Measurements from ENCODE around the gene PCDHGB4.
"Not testable (repeated sequence)": the region's sequence is repeated elsewhere in the genome, so short reads cannot be mapped to it uniquely, and the experiment has no call there.

PCDHGB4 gene

DNA sequence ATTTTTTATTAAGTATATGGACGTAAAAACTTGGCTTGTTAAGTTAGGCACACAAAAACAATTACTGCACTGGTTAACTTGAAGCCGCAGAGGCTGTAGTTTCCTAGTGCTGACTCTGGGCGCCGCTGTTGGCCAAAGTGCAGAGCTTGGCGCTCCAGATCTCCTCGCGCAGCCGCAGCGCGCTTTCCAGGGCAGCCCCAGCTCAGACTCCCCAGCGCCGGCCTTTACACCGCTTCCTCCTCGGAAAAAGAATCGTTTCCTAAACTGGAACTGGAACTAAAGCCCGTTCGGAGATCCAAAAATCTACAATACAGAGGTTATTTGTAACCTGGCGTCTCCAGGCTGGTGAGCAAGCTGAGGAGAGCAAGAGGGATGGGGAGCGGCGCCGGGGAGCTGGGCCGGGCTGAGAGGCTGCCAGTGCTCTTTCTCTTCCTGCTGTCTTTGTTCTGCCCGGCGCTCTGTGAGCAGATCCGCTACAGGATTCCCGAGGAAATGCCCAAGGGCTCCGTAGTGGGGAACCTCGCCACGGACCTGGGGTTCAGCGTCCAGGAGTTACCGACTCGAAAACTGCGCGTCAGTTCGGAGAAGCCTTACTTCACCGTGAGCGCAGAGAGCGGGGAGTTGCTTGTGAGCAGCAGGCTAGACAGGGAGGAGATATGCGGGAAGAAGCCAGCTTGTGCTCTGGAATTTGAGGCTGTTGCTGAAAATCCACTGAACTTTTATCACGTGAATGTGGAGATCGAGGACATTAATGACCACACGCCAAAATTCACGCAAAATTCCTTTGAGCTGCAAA lies 10.5 kb downstream of the PCDHGB4 start, which contains the start of gene PCDHGB5:
Gene PCDHGB5, plus strand, starts transcription at position 192 of the 796 bp plus-strand sequence. Its CDS starts 181 bp downstream, at position 373.
- H3K36me3 ChIP-seq (ENCODE audit: control insufficient read depth in 5 of 5, insufficient read depth in 5 of 5, low read length in 5 of 5) = not testable (repeated sequence)
- H3K27me3 ChIP-seq (ENCODE audit: control insufficient read depth in 5 of 5, insufficient read depth in 4 of 5, low read length in 5 of 5) = peaks cover 0 to 14% (median 6%) of the 10 kb centered on the region in 5 donors

DNA sequence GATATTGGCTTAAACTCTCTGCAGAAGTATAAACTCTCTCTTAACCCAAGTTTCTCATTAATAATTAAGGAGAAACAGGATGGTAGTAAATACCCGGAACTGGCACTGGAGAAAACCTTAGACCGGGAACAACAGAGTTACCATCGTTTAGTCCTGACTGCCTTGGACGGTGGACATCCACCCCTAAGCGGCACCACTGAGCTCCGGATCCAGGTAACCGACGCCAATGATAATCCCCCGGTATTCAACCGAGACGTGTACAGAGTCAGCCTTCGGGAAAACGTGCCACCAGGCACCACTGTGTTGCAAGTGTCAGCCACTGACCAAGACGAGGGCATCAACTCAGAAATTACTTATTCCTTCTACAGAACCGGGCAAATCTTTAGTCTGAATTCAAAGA lies 11.1 kb downstream of the PCDHGB4 start:
- H3K36me3 ChIP-seq (ENCODE audit: control insufficient read depth in 5 of 5, insufficient read depth in 5 of 5, low read length in 5 of 5) = no peaks in the 10 kb centered on the region
- H3K4me3 ChIP-seq (ENCODE audit: low read depth in 1 of 5, low read length in 5 of 5) = peak overlapping the region; percentile 39 to 60 (median 45)
- H3K9me3 ChIP-seq (ENCODE audit: control insufficient read depth in 5 of 5, low read length in 5 of 5) = peaks cover 27 to 70% (median 53%) of the 10 kb centered on the region in 5 donors
- H3K27me3 ChIP-seq (ENCODE audit: control insufficient read depth in 5 of 5, insufficient read depth in 4 of 5, low read length in 5 of 5) = peaks cover 0 to 10% (median 5%) of the 10 kb centered on the region in 5 donors
- no peak overlapping the region for H3K27ac ChIP-seq (ENCODE audit: low read depth, low read length)
- no peak overlapping the region for H3K9ac ChIP-seq (ENCODE audit: low read length in 5 of 5)
- H3K4me1 ChIP-seq (ENCODE audit: control insufficient read depth in 5 of 5, insufficient read depth in 5 of 5, low read length in 5 of 5) = peaks cover 0 to 10% (median 6%) of the 10 kb centered on the region in 5 donors

More for the DNA sequence above, 10.5 kb downstream of the PCDHGB4 start, which contains the start of gene PCDHGB5:
- Histone ChIP-seq H3K9me3 (ENCODE audit: control insufficient read depth in 5 of 5, low read length in 5 of 5) (peaks cover 26 to 70% (median 53%) of the 10 kb centered on the region in 5 donors), H3K4me3 (ENCODE audit: low read depth in 1 of 5, low read length in 5 of 5) (peak within 1 kb of the TSS; percentile 40 to 60 (median 55)), H3K4me1 (ENCODE audit: control insufficient read depth in 5 of 5, insufficient read depth in 5 of 5, low read length in 5 of 5) (peaks cover 0 to 10% (median 2%) of the 10 kb centered on the region in 5 donors)
- H3K27ac ChIP-seq (ENCODE audit: low read depth, low read length); H3K9ac ChIP-seq (ENCODE audit: low read length in 5 of 5): not testable (repeated sequence)

DNA sequence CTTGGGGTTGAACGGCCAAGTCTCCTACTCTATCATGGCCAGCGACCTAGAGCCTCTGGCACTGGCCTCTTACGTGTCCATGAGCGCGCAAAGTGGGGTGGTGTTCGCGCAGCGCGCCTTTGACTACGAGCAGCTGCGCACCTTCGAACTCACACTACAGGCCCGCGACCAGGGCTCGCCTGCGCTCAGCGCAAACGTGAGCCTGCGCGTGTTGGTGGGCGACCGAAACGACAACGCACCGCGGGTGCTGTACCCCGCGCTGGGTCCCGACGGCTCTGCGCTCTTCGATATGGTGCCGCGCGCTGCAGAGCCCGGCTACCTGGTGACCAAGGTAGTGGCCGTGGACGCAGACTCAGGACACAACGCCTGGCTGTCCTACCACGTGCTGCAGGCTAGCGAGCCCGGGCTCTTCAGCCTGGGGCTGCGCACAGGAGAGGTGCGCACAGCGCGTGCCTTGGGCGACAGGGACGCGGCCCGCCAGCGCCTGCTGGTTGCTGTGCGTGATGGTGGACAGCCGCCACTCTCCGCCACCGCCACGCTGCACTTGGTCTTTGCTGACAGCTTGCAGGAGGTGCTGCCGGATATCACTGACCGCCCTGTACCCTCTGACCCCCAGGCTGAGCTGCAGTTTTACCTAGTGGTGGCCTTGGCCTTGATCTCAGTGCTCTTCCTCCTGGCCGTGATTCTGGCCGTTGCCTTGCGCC lies 12.2 kb downstream of the PCDHGB4 start:
- Histone ChIP-seq H3K27ac (ENCODE audit: low read depth, low read length) (no peak overlapping the region), H3K9me3 (ENCODE audit: control insufficient read depth in 5 of 5, low read length in 5 of 5) (peaks cover 29 to 70% (median 54%) of the 10 kb centered on the region in 5 donors), H3K9ac (ENCODE audit: low read length in 5 of 5) (no peak overlapping the region), H3K27me3 (ENCODE audit: control insufficient read depth in 5 of 5, insufficient read depth in 4 of 5, low read length in 5 of 5) (peaks cover 0 to 7% (median 6%) of the 10 kb centered on the region in 5 donors), H3K36me3 (ENCODE audit: control insufficient read depth in 5 of 5, insufficient read depth in 5 of 5, low read length in 5 of 5) (no peaks in the 10 kb centered on the region), H3K4me3 (ENCODE audit: low read depth in 1 of 5, low read length in 5 of 5) (peak overlapping the region in 4 of 5 donors; percentile 32 to 60 (median 42)), H3K4me1 (ENCODE audit: control insufficient read depth in 5 of 5, insufficient read depth in 5 of 5, low read length in 5 of 5) (peaks cover 0 to 10% (median 6%) of the 10 kb centered on the region in 5 donors)

DNA sequence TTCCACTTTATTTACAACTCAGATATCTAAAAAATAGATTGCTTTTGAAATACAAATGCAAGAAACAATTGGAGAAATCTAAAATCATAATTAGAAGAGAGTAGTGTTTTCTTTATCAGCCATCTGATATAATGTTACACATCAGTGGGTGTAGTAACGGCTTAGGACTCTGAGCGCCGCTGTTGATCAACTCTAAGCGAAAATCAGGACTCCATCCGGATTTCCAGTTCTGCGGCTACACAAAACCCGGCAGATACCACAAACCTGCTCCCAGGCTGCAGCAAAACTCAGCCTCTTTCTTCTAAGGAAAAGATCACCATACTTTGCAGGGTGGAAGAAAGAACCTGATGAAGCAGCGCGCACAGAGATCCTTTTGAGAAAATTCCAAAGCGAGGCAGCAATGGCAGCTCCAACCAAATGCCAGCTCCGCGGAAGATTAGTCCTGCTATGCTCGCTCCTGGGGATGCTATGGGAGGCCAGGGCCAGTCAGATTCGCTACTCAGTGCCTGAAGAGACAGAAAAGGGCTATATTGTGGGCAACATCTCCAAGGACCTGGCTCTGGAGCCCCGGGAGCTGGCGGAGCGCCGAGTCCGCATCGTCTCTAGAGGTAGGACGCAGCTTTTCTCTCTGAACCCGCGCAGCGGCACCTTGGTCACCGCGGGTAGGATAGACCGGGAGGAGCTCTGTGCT lies 15.2 kb downstream of the PCDHGB4 start, which contains the start of gene PCDHGA9:
Gene PCDHGA9, plus strand, starts transcription at position 226 of the 691 bp plus-strand sequence. Its CDS starts 175 bp downstream, at position 401.
- Histone ChIP-seq H3K27me3 (ENCODE audit: control insufficient read depth in 5 of 5, insufficient read depth in 4 of 5, low read length in 5 of 5) (peaks cover 0 to 7% (median 3%) of the 10 kb centered on the region in 5 donors), H3K4me1 (ENCODE audit: control insufficient read depth in 5 of 5, insufficient read depth in 5 of 5, low read length in 5 of 5) (peaks cover 0 to 10% (median 6%) of the 10 kb centered on the region in 5 donors), H3K4me3 (ENCODE audit: low read depth in 1 of 5, low read length in 5 of 5) (peak within 1 kb of the TSS; percentile 54 to 68 (median 62)), H3K9me3 (ENCODE audit: control insufficient read depth in 5 of 5, low read length in 5 of 5) (peaks cover 36 to 68% (median 63%) of the 10 kb centered on the region in 5 donors), H3K9ac (ENCODE audit: low read length in 5 of 5) (no peak within 1 kb of the TSS), H3K27ac (ENCODE audit: low read depth, low read length) (no peak within 1 kb of the TSS), H3K36me3 (ENCODE audit: control insufficient read depth in 5 of 5, insufficient read depth in 5 of 5, low read length in 5 of 5) (no peaks in the 10 kb centered on the region)

DNA sequence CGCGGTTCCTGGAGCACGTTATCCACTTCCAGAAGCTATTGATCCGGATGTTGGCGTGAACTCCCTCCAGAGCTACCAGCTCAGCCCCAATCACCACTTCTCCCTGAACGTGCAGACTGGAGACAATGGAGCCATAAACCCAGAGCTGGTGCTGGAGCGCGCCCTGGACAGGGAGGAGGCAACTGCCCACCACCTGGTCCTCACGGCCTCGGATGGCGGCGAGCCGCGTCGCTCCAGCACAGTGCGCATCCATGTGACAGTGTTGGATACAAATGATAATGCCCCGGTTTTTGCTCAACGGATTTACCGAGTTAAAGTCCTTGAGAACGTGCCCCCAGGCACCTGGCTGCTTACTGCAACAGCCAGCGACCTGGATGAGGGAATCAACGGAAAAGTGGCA lies 15.9 kb downstream of the PCDHGB4 start:
- Histone ChIP-seq H3K4me1 (ENCODE audit: control insufficient read depth in 5 of 5, insufficient read depth in 5 of 5, low read length in 5 of 5) (peaks cover 0 to 11% (median 10%) of the 10 kb centered on the region in 5 donors), H3K9me3 (ENCODE audit: control insufficient read depth in 5 of 5, low read length in 5 of 5) (peaks cover 36 to 72% (median 68%) of the 10 kb centered on the region in 5 donors), H3K36me3 (ENCODE audit: control insufficient read depth in 5 of 5, insufficient read depth in 5 of 5, low read length in 5 of 5) (no peaks in the 10 kb centered on the region), H3K27me3 (ENCODE audit: control insufficient read depth in 5 of 5, insufficient read depth in 4 of 5, low read length in 5 of 5) (peaks cover 0 to 7% (median 3%) of the 10 kb centered on the region in 5 donors), H3K27ac (ENCODE audit: low read depth, low read length) (no peak overlapping the region), H3K4me3 (ENCODE audit: low read depth in 1 of 5, low read length in 5 of 5) (peak overlapping the region in 4 of 5 donors; percentile 54 to 66 (median 60)), H3K9ac (ENCODE audit: low read length in 5 of 5) (no peak overlapping the region)

DNA sequence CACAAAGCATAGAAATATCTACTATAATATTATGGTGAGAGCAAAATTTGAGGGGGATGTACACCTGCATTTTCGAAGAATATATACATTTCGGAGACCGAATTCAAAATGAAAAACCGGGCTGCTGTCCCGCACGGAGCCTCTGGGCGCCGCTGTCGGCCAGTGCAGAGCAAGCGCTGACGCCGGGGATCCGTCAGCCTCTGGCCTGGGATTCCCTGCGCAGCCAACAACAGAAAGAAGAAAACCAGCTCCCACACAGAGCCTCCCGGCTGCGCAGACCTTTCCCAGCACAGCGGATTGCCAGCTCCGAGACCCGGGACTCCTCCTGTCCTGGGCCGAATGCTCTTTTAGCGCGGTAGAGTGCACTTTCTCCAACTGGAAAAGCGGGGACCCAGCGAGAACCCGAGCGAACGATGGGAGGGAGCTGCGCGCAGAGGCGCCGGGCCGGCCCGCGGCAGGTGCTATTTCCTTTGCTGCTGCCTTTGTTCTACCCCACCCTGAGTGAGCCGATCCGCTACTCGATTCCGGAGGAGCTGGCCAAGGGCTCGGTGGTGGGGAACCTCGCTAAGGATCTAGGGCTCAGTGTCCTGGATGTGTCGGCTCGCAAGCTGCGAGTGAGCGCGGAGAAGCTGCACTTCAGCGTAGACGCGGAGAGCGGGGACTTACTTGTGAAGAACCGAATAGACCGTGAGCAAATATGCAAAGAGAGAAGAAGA lies 20.4 kb downstream of the PCDHGB4 start, which contains the start of gene PCDHGB6:
Gene PCDHGB6, plus strand, starts transcription at position 232 of the 716 bp plus-strand sequence. Its CDS starts 182 bp downstream, at position 414.
- not testable (repeated sequence) for H3K36me3 ChIP-seq (ENCODE audit: control insufficient read depth in 5 of 5, insufficient read depth in 5 of 5, low read length in 5 of 5); H3K27ac ChIP-seq (ENCODE audit: low read depth, low read length)
- peaks cover 0 to 18% (median 16%) of the 10 kb centered on the region in 5 donors for H3K4me1 ChIP-seq (ENCODE audit: control insufficient read depth in 5 of 5, insufficient read depth in 5 of 5, low read length in 5 of 5)
- H3K27me3 ChIP-seq (ENCODE audit: control insufficient read depth in 5 of 5, insufficient read depth in 4 of 5, low read length in 5 of 5) = peaks cover 0 to 10% (median 5%) of the 10 kb centered on the region in 5 donors
- peak within 1 kb of the TSS; percentile 51 to 59 (median 53) for H3K4me3 ChIP-seq (ENCODE audit: low read depth in 1 of 5, low read length in 5 of 5)
- H3K9ac ChIP-seq (ENCODE audit: low read length in 5 of 5) = peak within 1 kb of the TSS in 1 of 5 donors; percentile 41
- peaks cover 43 to 72% (median 65%) of the 10 kb centered on the region in 5 donors for H3K9me3 ChIP-seq (ENCODE audit: control insufficient read depth in 5 of 5, low read length in 5 of 5)

DNA sequence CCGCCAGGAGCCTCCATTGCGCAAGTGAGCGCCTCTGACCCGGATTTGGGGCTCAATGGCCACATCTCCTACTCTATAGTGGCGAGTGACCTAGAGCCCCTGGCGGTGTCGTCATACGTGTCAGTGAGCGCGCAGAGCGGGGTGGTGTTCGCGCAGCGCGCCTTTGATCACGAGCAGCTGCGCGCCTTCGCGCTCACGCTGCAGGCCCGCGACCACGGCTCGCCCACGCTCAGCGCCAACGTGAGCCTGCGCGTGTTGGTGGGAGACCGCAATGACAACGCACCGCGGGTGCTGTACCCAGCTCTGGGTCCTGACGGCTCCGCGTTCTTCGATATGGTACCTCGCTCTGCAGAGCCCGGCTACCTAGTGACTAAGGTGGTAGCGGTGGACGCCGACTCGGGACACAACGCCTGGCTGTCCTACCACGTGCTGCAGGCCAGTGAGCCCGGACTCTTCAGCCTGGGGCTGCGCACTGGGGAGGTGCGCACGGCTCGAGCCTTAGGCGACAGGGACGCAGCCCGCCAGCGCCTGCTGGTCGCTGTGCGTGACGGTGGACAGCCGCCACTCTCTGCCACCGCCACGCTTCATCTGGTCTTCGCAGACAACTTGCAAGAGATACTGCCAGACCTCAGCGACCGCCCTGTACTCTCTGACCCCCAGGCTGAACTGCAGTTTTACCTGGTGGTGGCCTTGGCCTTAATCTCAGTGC lies 22.3 kb downstream of the PCDHGB4 start:
- peaks cover 0 to 24% (median 22%) of the 10 kb centered on the region in 5 donors for H3K4me1 ChIP-seq (ENCODE audit: control insufficient read depth in 5 of 5, insufficient read depth in 5 of 5, low read length in 5 of 5)
- H3K27me3 ChIP-seq (ENCODE audit: control insufficient read depth in 5 of 5, insufficient read depth in 4 of 5, low read length in 5 of 5) = peaks cover 0 to 10% (median 5%) of the 10 kb centered on the region in 5 donors
- H3K27ac ChIP-seq (ENCODE audit: low read depth, low read length) = no peak overlapping the region
- H3K9ac ChIP-seq (ENCODE audit: low read length in 5 of 5) = no peak overlapping the region
- H3K4me3 ChIP-seq (ENCODE audit: low read depth in 1 of 5, low read length in 5 of 5) = peak overlapping the region; percentile 36 to 59 (median 51)
- H3K36me3 ChIP-seq (ENCODE audit: control insufficient read depth in 5 of 5, insufficient read depth in 5 of 5, low read length in 5 of 5) = no peaks in the 10 kb centered on the region
- H3K9me3 ChIP-seq (ENCODE audit: control insufficient read depth in 5 of 5, low read length in 5 of 5) = peaks cover 43 to 71% (median 64%) of the 10 kb centered on the region in 5 donors

DNA sequence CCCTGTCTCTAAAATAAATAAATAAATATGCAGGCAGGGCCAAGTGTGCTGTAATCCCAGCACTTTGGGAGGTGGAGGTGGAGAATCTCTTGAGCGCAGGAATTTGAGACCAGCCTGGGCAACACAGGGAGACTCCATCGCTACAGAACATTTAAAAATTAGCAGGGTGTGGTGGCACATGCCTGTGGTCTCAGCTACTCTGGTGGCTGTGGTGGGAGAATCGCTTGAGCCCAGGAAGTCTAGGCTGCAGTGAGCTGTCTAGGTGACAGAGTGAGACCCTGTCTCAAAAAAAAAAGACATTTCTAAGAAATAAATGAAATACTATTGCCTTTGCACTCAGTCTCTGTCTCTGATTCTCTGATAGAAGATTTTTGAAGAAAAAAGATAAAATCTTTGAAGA lies 24.1 kb downstream of the PCDHGB4 start:
- peaks cover 0 to 24% (median 22%) of the 10 kb centered on the region in 5 donors for H3K4me1 ChIP-seq (ENCODE audit: control insufficient read depth in 5 of 5, insufficient read depth in 5 of 5, low read length in 5 of 5)
- no peak overlapping the region for H3K9ac ChIP-seq (ENCODE audit: low read length in 5 of 5)
- peak overlapping the region in 4 of 5 donors; percentile 5 to 36 (median 10) for H3K4me3 ChIP-seq (ENCODE audit: low read depth in 1 of 5, low read length in 5 of 5)
- H3K27ac ChIP-seq (ENCODE audit: low read depth, low read length) = no peak overlapping the region
- peaks cover 0 to 10% (median 5%) of the 10 kb centered on the region in 5 donors for H3K27me3 ChIP-seq (ENCODE audit: control insufficient read depth in 5 of 5, insufficient read depth in 4 of 5, low read length in 5 of 5)
- H3K9me3 ChIP-seq (ENCODE audit: control insufficient read depth in 5 of 5, low read length in 5 of 5) = peaks cover 38 to 66% (median 60%) of the 10 kb centered on the region in 5 donors
- H3K36me3 ChIP-seq (ENCODE audit: control insufficient read depth in 5 of 5, insufficient read depth in 5 of 5, low read length in 5 of 5) = no peaks in the 10 kb centered on the region

Measured in subcutaneous abdominal adipose tissue (tissue), 5 donors.